HG02970 (cell line): ENCODE results near the gene PSMB7.
"Not testable (repeated sequence)": the region's sequence is repeated elsewhere in the genome, so short reads cannot be mapped to it uniquely, and the experiment has no call there.

Source experiments
- ATAC-seq: cut with Tn5 transposase; IDR thresholded peaks from one replicate; pipeline ENCODE4 v1.9.1; 2021; ENCODE audit warnings: mild to moderate bottlenecking, moderate library complexity, moderate number of reproducible peaks; ENCODE audit not compliant: unreplicated experiment, low FRiP score

The PSMB7 gene

GRCh38 chr9:124444166-124444565, 28.9 kb upstream of the PSMB7 start:
- no peak for ATAC-seq

GRCh38 chr9:124443625-124444024, 28.4 kb upstream of the PSMB7 start:
- ATAC-seq, result no peak

DNA sequence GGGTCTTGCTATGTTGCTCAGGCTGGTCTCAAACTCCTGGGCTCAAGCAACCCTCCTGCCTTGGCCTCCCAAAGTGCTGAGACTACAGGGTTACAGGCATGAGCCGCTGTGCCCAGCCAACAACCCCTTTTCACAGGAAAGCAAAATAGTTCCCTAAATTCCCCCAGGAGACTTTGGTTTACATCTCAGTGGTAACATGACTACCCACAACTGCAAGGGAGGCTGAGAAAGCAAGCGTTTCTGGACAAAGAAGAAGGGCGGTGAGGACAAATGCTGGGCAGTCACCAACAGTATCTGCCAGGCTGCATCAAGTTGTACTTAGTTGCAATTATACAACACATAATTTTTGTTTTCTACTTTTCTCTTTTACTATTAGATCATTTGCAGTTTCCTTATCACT, 27.6 kb upstream of the PSMB7 start:
- ATAC-seq, result no peak

- ATAC-seq, result no peak
These were observed 27.1 kb upstream of the PSMB7 start for GRCh38 chr9:124442379-124442778.

GRCh38 chr9:124441291-124441690, 26.0 kb upstream of the PSMB7 start:
- ATAC-seq, result no peak

GRCh38 chr9:124440786-124441185, 25.5 kb upstream of the PSMB7 start:
- no peak for ATAC-seq

DNA sequence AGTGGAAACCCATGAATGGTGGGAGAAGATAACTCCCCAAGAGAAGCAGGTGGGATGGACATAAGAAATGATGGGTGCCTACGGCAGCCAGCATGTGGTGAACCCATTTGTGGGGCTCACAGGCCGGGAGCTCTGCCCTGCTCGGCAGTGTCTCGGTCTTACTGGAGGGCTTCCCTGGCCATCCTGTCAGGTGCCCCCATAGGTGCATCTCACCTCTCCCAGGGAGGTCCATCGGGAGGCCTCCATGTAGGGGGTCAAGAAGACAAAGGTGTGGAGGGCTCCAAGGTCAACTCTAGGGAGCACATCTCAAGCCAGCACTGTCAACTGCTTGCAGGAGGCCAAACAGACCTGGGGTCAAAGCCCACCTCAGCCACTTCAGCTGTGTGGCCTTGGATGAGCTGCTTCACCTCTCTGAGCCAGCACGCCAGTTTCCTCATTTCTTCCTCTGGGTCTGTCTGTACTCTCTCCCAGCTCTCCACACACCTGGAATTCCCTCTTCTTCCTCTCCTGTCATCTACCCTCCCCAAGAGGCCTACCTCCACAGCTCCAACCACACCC, 24.5 kb upstream of the PSMB7 start:
- no peak for ATAC-seq

DNA sequence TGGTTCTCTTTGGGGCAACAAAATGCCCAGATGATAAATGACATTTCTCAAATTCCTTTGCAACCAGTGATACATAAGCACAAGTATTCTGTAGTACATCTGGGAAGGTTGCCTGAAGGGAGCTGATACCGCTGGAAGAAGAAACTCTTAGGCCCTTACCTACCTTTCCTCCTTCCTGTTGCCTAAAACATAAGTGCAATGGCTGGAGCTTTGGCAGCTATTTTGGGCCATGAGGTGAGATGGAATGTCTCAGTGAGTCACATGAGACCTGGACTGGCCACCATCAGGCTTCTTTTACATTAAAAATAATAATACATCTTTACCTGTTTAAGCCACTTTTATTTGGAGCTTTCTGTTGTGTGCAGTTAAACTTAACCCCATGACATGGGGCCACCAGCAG, 23.8 kb upstream of the PSMB7 start:
- no peak for ATAC-seq

- ATAC-seq, result no peak
These were observed 22.8 kb upstream of the PSMB7 start for GRCh38 chr9:124438091-124438490.

GRCh38 chr9:124437086-124437485, 21.8 kb upstream of the PSMB7 start:
- no peak for ATAC-seq

DNA sequence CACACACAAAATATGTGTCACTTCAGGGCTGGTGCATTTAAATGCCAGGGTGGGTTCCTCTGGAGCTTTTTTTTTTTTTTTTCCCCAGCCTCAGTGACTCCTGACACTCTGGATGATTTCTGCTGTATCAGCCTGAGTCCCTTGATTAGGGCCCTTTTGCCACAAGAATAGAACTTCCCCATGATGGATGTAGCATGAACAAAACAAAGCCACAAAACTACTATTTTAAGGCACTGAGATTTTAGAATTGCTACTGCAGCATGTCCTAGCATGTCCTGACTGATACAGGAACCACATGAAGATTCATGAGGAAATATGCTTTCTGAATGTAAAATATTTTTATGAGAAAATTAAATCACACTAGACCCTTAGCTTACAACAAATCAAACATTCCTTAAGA, 21.1 kb upstream of the PSMB7 start:
- ATAC-seq, result no peak

DNA sequence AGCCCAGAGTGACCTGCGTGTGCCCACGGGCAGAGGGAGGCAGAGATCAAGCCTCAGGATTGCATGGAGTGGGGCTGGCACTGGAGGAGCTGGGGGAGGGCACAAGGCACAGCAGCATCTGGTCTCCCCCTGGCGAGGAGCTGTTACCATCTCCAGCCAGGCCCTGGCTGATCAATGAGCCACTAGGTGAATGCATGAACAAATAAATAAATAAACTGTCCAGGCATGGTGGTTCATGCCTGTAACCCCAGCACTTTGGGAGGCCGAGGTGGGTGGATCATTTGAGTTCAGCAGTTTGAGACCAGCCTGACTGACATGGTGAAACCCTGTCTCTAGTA, 14.3 kb upstream of the PSMB7 start:
- ATAC-seq, result no peak

DNA sequence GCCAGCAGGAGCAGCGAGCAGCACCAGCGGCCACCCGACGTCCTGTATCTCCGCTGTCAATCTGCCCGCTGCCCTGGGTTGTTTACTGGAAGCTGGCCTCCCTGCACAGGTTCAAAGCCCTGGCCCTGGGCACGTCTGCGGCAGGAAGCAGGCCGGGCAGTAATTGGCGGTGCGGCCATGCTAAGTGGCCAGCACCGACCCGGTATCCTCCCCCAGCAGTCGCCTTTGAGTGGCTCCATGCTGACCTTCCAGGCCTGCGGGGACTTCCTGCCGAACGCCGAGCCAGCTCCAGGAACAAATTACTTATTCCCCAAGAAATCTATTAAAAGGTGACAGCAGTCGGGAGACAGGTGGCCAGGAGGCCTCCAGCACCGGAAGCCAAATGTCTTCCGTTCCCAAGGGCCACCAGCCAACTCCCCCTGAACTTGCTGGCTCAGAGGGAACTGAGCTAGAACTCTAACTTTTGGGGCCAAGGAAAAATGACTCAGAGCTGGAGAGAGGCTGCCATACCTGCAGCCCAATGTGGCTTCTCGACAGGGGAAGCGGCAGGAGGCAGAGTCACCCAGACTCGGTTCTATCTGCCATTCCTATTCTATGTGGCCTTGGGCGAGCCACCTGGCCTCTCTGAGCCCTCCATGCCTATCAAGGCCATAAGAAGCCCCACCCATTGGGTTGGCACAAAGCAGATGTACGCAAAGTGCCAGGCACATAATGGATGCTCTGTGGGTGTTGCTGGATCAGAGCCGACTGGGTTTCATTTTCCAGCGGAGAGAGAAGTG, 13.7 kb upstream of the PSMB7 start:
- no peak for ATAC-seq

DNA sequence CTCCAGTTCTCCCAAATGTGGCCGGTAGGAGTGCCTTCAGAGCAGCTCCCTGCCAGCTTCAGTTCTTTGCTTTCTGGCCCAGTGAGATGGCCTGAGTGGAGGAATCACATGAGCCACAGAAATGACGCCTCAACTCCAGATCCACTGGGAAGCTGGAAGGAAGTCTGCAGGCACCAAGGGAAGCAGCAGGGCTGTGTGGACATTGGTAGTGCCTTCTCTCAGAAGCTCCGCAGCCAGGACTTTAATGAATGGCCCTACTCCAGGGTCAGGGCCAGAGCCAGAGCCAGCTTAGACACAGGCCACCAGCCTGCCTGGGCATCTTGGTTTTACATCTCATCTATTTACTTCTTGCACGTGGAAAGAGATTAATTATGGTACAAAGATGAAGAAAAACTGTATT, 12.0 kb upstream of the PSMB7 start:
- ATAC-seq, result no peak

DNA sequence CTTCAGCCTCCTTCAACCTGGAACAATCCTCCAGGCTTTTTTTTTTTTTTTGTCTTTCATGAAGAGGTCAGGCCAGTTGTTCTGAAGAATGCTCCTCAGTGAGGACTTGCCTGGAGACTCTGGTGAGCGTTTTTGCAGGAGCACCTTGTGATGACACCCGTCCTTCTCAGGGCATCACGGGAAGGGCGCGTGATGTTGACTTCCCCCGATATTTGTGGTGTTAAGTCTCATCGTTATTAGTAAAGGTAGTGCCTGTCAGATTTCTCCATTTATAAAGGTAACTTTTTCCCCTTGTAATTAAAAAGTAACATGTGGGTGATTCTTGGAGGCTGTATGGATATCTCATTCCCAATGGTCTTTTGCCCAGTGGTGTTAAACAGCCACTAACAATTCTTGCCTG, 11.1 kb upstream of the PSMB7 start:
- ATAC-seq, result no peak

DNA sequence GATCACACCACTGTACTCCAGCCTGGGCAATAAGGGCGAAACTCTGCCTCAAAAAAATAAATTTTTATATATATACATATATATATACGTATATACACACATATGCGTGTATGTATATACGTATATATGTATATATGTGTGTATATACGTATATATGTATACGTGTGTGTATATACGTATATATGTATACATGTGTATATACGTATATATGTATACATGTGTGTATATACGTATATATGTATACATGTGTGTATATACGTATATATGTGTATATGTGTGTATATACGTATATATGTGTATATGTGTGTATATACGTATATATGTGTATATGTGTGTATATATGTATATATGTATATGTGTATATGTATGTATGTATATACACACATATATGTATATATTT, 10.5 kb upstream of the PSMB7 start:
- not testable (repeated sequence) for ATAC-seq

GRCh38 chr9:124423591-124423990, 8.3 kb upstream of the PSMB7 start:
- ATAC-seq, result no peak

DNA sequence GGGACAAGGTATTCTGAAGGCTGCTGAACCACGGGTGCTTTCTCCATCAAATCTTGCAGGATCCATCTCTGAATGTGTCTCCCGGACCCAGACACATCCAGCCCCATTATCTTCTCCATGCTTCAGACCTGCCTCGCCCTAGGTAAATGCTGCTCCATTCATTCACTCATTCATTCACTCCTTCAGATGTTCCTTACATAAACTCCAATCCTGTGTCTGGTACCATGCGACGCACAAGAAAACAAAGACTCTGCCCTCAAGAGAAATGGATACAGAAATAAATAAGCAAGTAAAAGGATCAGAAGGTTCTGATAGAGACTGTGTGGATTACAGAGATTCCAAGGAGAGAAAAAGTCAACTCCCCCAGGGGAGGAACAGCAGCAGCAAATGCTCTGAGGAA, 7.9 kb upstream of the PSMB7 start:
- no peak for ATAC-seq

GRCh38 chr9:124420991-124421543, 5.8 kb upstream of the PSMB7 start:
- ATAC-seq, result no peak

GRCh38 chr9:124419832-124420489, 4.7 kb upstream of the PSMB7 start:
- no peak for ATAC-seq

GRCh38 chr9:124415852-124416484, 726 bp upstream of the PSMB7 start:
- ATAC-seq, result no peak
